ENCODE data around the gene SMC1B. TPM values are rescaled to one million over a fixed set of nuclear protein-coding genes. Genes with fewer than 3 reads are reported as not detected.
"Not testable (repeated sequence)": the region's sequence is repeated elsewhere in the genome, so short reads cannot be mapped to it uniquely, and the experiment has no call there.

Gene SMC1B
- total RNA-seq, 1 donor from 2014 or later = under 0.01 TPM

- DNase-seq (ENCODE audit: low read depth in 2 of 2) = no peak
Measured at GRCh38 chr22:45422237-45422983, 9.0 kb upstream of the SMC1B start.

- no peak for DNase-seq (ENCODE audit: low read depth in 2 of 2)
Measured at GRCh38 chr22:45421349-45422055, 8.1 kb upstream of the SMC1B start.

GRCh38 chr22:45420539-45420938, 7.1 kb upstream of the SMC1B start:
- DNase-seq (ENCODE audit: low read depth in 2 of 2) = no peak

GRCh38 chr22:45420011-45420410, 6.6 kb upstream of the SMC1B start:
- no peak for DNase-seq (ENCODE audit: low read depth in 2 of 2)

GRCh38 chr22:45418770-45419138, 5.4 kb upstream of the SMC1B start:
- no peak for DNase-seq (ENCODE audit: low read depth in 2 of 2)

GRCh38 chr22:45418056-45418769, 4.8 kb upstream of the SMC1B start:
- DNase-seq (ENCODE audit: low read depth in 2 of 2) = no peak

- DNase-seq (ENCODE audit: low read depth in 2 of 2) = no peak
Measured at GRCh38 chr22:45413013-45413367, 409 bp downstream of the SMC1B start.

GRCh38 chr22:45407793-45408192, 5.6 kb downstream of the SMC1B start:
- DNase-seq (ENCODE audit: low read depth in 2 of 2) = no peak

GRCh38 chr22:45402466-45402985, 10.9 kb downstream of the SMC1B start:
- no peak for DNase-seq (ENCODE audit: low read depth in 2 of 2)

- DNase-seq (ENCODE audit: low read depth in 2 of 2) = no peak
Measured at GRCh38 chr22:45399712-45400445, 13.5 kb downstream of the SMC1B start.

- DNase-seq (ENCODE audit: low read depth in 2 of 2) = no peak
Measured at GRCh38 chr22:45398214-45398613, 15.2 kb downstream of the SMC1B start.

GRCh38 chr22:45397806-45398205, 15.6 kb downstream of the SMC1B start:
- DNase-seq (ENCODE audit: low read depth in 2 of 2) = peak in 1 of 2 donors; percentile 4

GRCh38 chr22:45389546-45389945, 23.9 kb downstream of the SMC1B start:
- DNase-seq (ENCODE audit: low read depth in 2 of 2) = no peak

- DNase-seq (ENCODE audit: low read depth in 2 of 2) = no peak
Measured at GRCh38 chr22:45381348-45381747, 32.1 kb downstream of the SMC1B start.

- no peak for DNase-seq (ENCODE audit: low read depth in 2 of 2)
Measured at GRCh38 chr22:45376703-45377102, 36.7 kb downstream of the SMC1B start.

- DNase-seq (ENCODE audit: low read depth in 2 of 2) = no peak
Measured at GRCh38 chr22:45376009-45376408, 37.4 kb downstream of the SMC1B start.

GRCh38 chr22:45373592-45373991, 39.8 kb downstream of the SMC1B start:
- not testable (repeated sequence) for DNase-seq (ENCODE audit: low read depth in 2 of 2)

- DNase-seq (ENCODE audit: low read depth in 2 of 2) = no peak
Measured at GRCh38 chr22:45366713-45367112, 46.7 kb downstream of the SMC1B start.

GRCh38 chr22:45359627-45360026, 53.8 kb downstream of the SMC1B start:
- no peak for DNase-seq (ENCODE audit: low read depth in 2 of 2)

- DNase-seq (ENCODE audit: low read depth in 2 of 2) = no peak
Measured at GRCh38 chr22:45358127-45358526, 55.3 kb downstream of the SMC1B start.

GRCh38 chr22:45357490-45357889, 55.9 kb downstream of the SMC1B start:
- no peak for DNase-seq (ENCODE audit: low read depth in 2 of 2)

- no peak for DNase-seq (ENCODE audit: low read depth in 2 of 2)
Measured at GRCh38 chr22:45353786-45354185, 59.6 kb downstream of the SMC1B start.
